Adrenal gland (tissue), 5 donors: ENCODE results near the gene UBE2QL1.

Experiments used
- CTCF ChIP-seq, 6 experiments: fragments of 450-650 bp in 4 of 6; fragments of 200-600 bp in 2 of 6; sonication (generic) in 1 of 6; IDR thresholded peaks; 1 replicate in 5 of 6; 2 replicates in 1 of 6; pipeline versions ENCODE4 v1.5.1 to v1.8.0; 2016 to 2021; ENCODE audit warnings: antibody characterized with exemption in 6 of 6, mild to moderate bottlenecking in 2 of 6, moderate library complexity in 1 of 6
- POLR2A ChIP-seq, 2 donors: fragments of 450-650 bp; IDR thresholded peaks; one replicate each; pipeline ENCODE4 v1.6.1; 2017; ENCODE audit warnings: antibody characterized with exemption in 2 of 2, mild to moderate bottlenecking in 2 of 2, moderate library complexity in 1 of 2
- donor health status: DM: no; HTN: no; CAD: no.

- TF ChIP-seq CTCF (IDR thresholded peaks at IDR 0.05) (no peak), POLR2A (IDR thresholded peaks at IDR 0.05) (no peak)
Measured at GRCh38 chr5:6480133-6481051, 31.7 kb downstream of the UBE2QL1 start.
